Activated CD4-positive, alpha-beta memory T cell treated with anti-CD3 and anti-CD28 coated beads for 36 hours (primary cell): ENCODE data around the gene RAMACL. TPM values are rescaled to one million over a fixed set of nuclear protein-coding genes. Genes with fewer than 3 reads are reported as not detected.

Experiments used
- CTCF ChIA-PET: fragments of 350-600 bp; sonication (Branson Sonifier 250); formaldehyde crosslinking; loops from one replicate; lab custom pipeline; 2021; ENCODE audit warnings: antibody characterized with exemption, inconsistent platforms; lab: Charles Lee
- POLR2A ChIA-PET: fragments of 350-600 bp; sonication (Branson Sonifier 250); formaldehyde crosslinking; loops from one replicate; lab custom pipeline; 2021; ENCODE audit warnings: antibody characterized with exemption; lab: Charles Lee
- DNase-seq: peaks from one replicate; pipeline ENCODE4 v3.0.0-alpha.2; 2020
- H3K27ac Mint-ChIP-seq: one replicate; pipeline ENCODE4 v1.8.0; 2021; ENCODE audit warnings: mixed read lengths
- H3K27me3 Mint-ChIP-seq: one replicate; pipeline ENCODE4 v1.8.0; 2021; ENCODE audit warnings: mixed read lengths
- H3K36me3 Mint-ChIP-seq: one replicate; pipeline ENCODE4 v1.8.0; 2021; ENCODE audit warnings: mixed read lengths
- H3K4me1 Mint-ChIP-seq: one replicate; pipeline ENCODE4 v1.8.0; 2021; ENCODE audit warnings: low read depth, mixed read lengths
- H3K4me3 Mint-ChIP-seq: one replicate; pipeline ENCODE4 v1.8.0; 2021; ENCODE audit warnings: mild to moderate bottlenecking, mixed read lengths
- H3K9me3 Mint-ChIP-seq: one replicate; pipeline ENCODE4 v1.8.0; 2021; ENCODE audit warnings: mixed read lengths
- intact Hi-C: fragments of 100-400 bp; cut with micrococcal nuclease; formaldehyde crosslinking; loops from one replicate; pipeline ENCODE4 v1.15.1; 2023
- total RNA-seq, 2 experiments: library from RNA; stranded (reverse); gene quantifications; one replicate each; pipeline ENCODE4 v1.2.3, GENCODE V29; 2021

RAMACL gene
- total RNA-seq, 2 experiments from 2014 or later, result 0.29 to 0.31 TPM

DNA sequence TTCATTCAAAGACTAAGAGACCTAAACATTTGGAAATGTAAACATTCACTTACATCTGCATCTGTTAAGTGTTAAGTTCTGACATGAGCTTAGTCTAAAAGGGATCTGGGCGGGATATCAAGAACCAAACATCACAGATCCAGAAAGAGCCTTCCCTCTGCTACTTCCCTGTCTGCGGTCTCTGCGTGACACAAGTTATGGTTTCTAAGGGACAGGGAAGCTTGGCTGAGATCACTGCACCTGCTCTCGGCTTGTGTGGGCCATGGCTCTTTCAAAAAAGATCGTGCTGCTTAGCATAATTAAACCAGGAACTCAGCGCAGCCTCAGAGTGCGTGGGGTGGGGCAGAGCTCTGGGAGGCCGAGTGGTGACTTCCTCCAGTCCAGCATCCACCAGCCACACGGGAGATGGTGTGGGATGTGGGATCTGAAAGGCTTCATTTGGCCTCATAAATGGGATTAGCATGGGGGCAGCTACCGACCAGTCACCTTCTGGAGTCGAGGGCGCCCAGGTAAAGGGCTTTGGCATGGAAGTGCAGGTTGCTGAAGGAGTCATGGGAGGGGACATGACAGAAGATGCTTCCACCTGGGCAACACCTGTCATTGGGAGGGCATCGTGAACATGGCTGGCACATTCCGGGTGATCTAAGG is 16.7 kb upstream of the RAMACL start:
- Mint-ChIP-seq H3K4me3 (no peak overlapping the region), H3K27ac (no peak overlapping the region), H3K4me1 (no peaks in the 10 kb centered on the region), H3K36me3 (no peaks in the 10 kb centered on the region), H3K9me3 (no peaks in the 10 kb centered on the region), H3K27me3 (no peaks in the 10 kb centered on the region)
- no peak for DNase-seq
- intact Hi-C loops, result no loop called here
- CTCF ChIA-PET, result no interaction called here
- POLR2A ChIA-PET, result interaction anchor here (0.8 kb wide), 1 partner anchor 21 kb away, joined by 3 read pairs; no protein-coding TSS in a partner anchor

DNA sequence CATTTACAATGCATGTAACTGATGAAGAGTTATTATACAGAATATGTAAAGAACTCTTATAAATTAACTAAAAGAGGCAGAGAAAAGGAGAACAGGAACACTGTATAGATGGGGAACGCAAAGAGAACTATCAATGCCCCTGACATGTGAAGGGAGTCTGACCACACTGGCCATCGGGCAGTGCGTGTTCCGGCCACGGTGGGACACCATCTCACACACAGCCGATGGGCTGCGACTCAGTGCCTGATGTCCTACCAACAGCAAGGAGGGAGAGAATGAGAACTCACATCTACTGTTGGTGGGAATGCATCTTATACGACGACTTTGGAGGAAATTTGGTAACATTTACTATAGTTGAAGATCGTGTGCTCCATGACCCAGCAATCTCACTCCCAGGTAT is 15.5 kb upstream of the RAMACL start:
- Mint-ChIP-seq H3K4me3 (no peak overlapping the region), H3K4me1 (no peaks in the 10 kb centered on the region), H3K27ac (no peak overlapping the region), H3K36me3 (no peaks in the 10 kb centered on the region), H3K9me3 (no peaks in the 10 kb centered on the region), H3K27me3 (no peaks in the 10 kb centered on the region)
- ChIA-PET CTCF (no interaction called here), POLR2A (no interaction called here)
- DNase-seq, result no peak
- intact Hi-C loops, result no loop called here

DNA sequence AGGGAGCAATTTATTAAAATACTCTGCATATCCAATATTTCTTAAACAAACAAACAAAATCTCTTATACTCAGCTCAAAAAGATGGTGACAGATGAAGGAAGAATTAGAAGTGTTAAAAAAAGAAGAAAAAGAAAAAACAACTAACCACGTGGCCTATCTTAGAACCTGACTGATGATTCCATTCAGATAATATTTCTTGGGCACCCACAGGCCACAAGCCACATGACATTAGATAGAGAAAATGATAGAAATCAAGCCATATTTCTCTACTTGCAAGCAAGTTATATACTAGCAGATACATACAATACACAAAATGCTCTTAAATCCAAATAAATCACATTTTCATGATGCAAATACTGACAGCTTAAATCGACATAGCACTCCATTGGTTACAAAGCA is 14.5 kb upstream of the RAMACL start:
- Mint-ChIP-seq H3K27me3 (no peaks in the 10 kb centered on the region), H3K9me3 (no peaks in the 10 kb centered on the region), H3K4me3 (no peak overlapping the region), H3K36me3 (no peaks in the 10 kb centered on the region), H3K27ac (no peak overlapping the region), H3K4me1 (no peaks in the 10 kb centered on the region)
- ChIA-PET POLR2A (no interaction called here), CTCF (no interaction called here)
- no peak for DNase-seq
- intact Hi-C loops, result no loop called here

DNA sequence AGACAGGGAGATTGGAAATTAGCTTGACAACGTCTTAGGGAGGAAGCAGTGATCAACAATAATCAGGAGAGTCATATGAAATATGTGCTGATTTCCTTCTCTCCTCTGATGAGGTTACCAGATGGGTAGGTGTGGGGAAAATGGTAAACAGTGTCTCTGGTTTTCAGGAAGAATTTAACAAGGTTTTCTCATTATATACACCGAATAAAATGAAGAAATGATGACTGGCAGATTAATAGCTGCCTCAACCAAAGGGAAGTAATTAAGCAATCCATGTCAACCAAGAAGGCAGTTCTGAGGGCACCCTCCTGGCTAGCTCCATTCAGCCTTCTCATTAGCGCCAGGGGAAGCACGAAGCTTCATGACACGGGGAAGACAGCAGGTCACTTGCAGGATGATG is 12.7 kb upstream of the RAMACL start:
- DNase-seq, result no peak
- Mint-ChIP-seq H3K4me1 (no peaks in the 10 kb centered on the region), H3K4me3 (no peak overlapping the region), H3K27me3 (no peaks in the 10 kb centered on the region), H3K36me3 (no peaks in the 10 kb centered on the region), H3K9me3 (no peaks in the 10 kb centered on the region), H3K27ac (no peak overlapping the region)
- CTCF ChIA-PET, result interaction anchor here (0.8 kb wide), 1 partner anchor 319 kb away, joined by 3 read pairs; no protein-coding TSS in a partner anchor
- POLR2A ChIA-PET, result no interaction called here
- intact Hi-C loops, result no loop called here

DNA sequence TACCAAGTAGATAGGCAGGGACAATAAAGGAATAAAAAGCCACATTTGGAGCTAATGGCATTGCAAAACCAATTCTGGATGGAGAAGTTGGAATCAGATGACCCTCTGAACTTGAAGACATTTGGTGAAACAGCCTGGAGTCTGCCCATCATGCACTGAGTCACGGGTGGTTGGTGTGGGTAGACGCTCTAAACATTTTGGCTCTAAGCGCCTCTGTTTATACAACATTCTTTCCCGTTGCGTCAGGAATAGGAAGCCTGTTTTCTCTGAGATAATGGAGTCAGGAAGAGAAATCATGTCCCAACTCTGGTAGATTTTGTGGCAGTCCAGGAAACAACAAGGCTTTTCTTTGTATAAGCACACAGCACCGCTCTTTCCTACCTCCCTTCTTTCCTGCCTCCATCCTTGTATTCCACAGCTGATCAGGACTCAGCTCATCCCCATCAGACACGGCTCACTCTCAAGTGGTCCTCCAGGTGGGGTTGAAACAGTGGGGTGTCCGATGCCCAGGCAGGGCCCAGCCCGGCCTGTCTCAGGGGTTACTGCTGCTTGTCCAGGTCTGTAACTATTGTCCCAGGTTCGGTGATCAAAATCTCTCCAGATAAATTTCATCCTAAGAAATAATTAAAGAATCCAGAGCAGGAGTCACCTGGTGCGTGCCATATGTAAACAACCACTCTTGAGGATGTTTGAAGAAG is 12.1 kb upstream of the RAMACL start:
- ChIA-PET POLR2A (no interaction called here), CTCF (no interaction called here)
- no peak for DNase-seq
- Mint-ChIP-seq H3K9me3 (no peaks in the 10 kb centered on the region), H3K36me3 (no peaks in the 10 kb centered on the region), H3K27me3 (no peaks in the 10 kb centered on the region), H3K4me1 (no peaks in the 10 kb centered on the region), H3K4me3 (no peak overlapping the region), H3K27ac (no peak overlapping the region)
- intact Hi-C loops, result no loop called here

DNA sequence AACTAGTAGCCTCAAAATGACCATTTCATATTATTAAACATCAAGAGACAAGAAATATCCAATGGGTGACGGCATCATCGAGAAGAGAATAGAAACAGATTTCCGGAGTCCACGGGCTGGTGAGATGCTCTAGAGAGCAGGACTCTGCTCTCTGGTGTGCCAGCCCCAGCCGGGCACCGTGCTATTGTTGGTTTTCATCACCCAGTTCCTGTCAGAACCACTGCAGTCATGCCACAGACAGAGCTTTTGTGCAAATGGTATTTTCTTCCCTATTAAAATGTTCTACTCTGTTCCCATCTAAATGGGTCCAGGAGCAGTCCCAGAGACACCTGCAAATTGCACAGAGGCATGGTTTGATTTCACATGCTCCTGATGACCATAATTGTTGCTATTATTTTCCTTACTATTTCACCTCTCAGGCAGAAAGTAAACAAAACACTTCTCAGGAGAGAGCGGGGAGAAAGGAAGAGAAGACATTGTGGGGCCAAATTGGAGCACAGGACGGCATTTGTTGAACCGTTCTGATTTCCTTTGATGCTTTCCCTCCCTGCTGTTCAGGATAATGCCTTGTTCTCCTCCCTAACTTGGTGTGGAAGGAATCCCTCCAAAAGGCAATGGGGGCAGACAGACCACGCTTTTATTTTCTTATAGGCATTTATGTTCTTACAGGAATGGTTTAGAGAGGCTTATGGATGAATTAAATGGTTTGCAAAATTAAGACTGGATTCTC is 11.4 kb upstream of the RAMACL start:
- ChIA-PET POLR2A (no interaction called here), CTCF (no interaction called here)
- no peaks in the 10 kb centered on the region for H3K36me3 Mint-ChIP-seq
- no peaks in the 10 kb centered on the region for H3K4me1 Mint-ChIP-seq
- intact Hi-C loops, result no loop called here
- no peaks in the 10 kb centered on the region for H3K27me3 Mint-ChIP-seq
- no peak overlapping the region for H3K4me3 Mint-ChIP-seq
- H3K27ac Mint-ChIP-seq, result no peak overlapping the region
- no peaks in the 10 kb centered on the region for H3K9me3 Mint-ChIP-seq
- DNase-seq, result no peak

DNA sequence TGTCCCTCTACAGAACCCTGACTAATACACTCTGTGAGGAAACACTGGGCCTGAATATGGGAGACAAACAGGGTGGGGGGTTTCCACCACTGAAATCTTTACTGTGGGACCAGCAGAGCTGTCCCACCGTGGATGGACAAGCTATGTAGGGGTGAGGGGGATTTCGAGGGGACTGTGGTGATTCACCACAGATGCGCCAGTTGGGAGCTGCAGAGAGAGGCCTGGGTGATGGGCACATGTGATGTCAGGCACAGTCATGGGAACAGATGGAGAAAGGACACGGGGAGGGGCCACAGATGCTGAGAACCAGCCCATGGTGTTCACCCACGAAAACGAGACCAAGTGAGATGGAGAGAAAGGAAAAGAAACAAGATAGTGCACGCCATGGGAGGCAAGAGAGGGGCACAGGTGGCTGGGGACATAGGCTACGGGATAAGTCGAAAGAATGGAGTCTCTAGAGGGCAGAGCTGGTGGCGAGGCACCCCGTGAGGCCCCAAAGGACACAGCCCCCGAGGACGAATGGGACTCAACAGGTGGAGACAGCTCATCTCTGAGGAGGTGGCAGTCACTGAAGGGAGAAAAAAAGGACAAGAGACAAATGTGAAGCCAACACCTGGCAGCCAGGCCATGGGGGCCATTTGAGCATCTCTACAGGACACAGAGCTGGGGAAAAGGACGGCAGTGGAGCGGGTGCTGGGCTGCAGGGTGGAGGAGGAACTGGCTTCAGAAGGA is 10.5 kb upstream of the RAMACL start:
- no peak overlapping the region for H3K27ac Mint-ChIP-seq
- H3K27me3 Mint-ChIP-seq, result no peaks in the 10 kb centered on the region
- ChIA-PET POLR2A (no interaction called here), CTCF (no interaction called here)
- intact Hi-C loops, result no loop called here
- H3K4me3 Mint-ChIP-seq, result no peak overlapping the region
- no peaks in the 10 kb centered on the region for H3K4me1 Mint-ChIP-seq
- no peak for DNase-seq
- H3K9me3 Mint-ChIP-seq, result no peaks in the 10 kb centered on the region
- no peaks in the 10 kb centered on the region for H3K36me3 Mint-ChIP-seq

DNA sequence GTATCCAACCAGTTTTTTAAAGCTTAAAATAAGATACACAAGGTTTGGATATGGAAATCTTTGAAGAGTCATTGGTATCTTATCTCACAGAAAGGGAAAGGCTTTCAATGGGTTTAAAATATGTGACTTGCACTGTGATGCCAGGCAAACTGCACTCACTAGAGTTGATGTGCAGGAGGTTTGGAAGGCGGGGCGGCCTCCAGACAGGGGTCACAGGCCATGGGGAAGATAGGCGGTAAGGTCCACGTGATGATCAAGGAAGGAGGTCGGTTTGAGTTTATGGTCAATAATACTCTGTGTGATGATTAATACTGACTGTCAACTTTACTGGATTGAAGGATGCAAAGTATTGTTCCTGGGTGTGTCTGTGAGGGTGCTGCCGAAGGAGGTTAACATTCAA is 9.5 kb upstream of the RAMACL start:
- H3K27me3 Mint-ChIP-seq, result no peaks in the 10 kb centered on the region
- no peak overlapping the region for H3K27ac Mint-ChIP-seq
- H3K9me3 Mint-ChIP-seq, result no peaks in the 10 kb centered on the region
- H3K4me1 Mint-ChIP-seq, result no peaks in the 10 kb centered on the region
- H3K4me3 Mint-ChIP-seq, result no peak overlapping the region
- ChIA-PET CTCF (no interaction called here), POLR2A (no interaction called here)
- no peaks in the 10 kb centered on the region for H3K36me3 Mint-ChIP-seq
- no peak for DNase-seq
- intact Hi-C loops, result no loop called here

DNA sequence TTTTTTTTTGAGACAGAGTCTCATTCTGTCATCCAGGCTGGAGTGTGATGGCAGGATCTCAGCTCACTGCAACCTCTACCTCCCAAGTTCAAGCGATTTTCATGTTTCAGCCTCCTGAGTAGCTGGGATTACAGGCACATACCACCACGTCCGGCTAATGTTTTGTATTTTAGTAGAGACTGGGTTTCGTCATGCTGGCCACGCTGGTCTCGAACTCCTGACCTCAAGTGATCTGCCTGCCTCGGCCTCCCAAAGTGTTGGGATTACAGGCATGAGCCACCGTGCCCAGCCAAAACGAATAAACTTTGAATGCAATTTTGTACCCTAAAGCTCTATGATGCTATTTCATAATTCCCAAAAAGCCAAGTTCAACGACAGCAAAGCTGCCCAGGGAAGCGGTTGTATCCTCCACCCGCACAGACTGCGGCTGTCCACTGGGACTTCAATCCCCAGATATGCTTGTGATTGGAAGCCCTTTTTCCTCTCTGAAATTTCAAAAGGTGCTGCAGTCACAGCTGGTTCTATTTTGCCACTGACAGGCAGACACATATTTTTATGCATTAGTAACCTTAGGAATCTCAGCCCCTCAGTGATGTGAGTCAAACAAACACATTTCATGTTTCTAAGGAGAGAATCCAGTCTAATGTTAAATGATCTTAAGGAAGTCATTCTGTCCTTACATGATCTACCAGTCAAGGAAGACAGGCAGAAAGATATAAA is 8.7 kb upstream of the RAMACL start:
- intact Hi-C loops, result no loop called here
- POLR2A ChIA-PET, result no interaction called here
- no peak overlapping the region for H3K4me3 Mint-ChIP-seq
- H3K4me1 Mint-ChIP-seq, result no peaks in the 10 kb centered on the region
- no peak overlapping the region for H3K27ac Mint-ChIP-seq
- H3K9me3 Mint-ChIP-seq, result no peaks in the 10 kb centered on the region
- no peaks in the 10 kb centered on the region for H3K27me3 Mint-ChIP-seq
- DNase-seq, result no peak
- no peaks in the 10 kb centered on the region for H3K36me3 Mint-ChIP-seq
- CTCF ChIA-PET, result no interaction called here

DNA sequence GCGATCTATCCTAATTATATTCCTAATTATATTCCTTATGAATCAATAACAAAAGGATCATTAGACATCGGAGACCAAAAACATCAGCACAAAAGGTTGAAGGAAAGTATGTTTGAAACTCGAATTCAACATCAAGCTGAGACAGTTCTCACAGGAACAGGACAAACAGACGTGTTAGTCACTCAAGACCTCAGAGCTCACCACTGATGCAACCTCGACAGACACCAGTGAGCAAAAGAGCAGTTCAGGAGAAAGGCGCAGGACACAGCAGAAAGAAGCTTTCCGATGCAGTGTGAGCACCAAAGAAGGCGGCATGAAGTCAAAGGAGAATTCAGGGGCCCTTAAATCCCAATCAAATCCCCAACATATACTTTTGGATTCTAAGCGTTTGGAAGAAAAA is 6.3 kb upstream of the RAMACL start:
- Mint-ChIP-seq H3K4me1 (peaks cover 14% of the 10 kb centered on the region), H3K27ac (no peak overlapping the region), H3K4me3 (no peak overlapping the region), H3K27me3 (no peaks in the 10 kb centered on the region), H3K36me3 (no peaks in the 10 kb centered on the region), H3K9me3 (no peaks in the 10 kb centered on the region)
- CTCF ChIA-PET, result no interaction called here
- DNase-seq, result no peak
- POLR2A ChIA-PET, result no interaction called here
- intact Hi-C loops, result no loop called here

DNA sequence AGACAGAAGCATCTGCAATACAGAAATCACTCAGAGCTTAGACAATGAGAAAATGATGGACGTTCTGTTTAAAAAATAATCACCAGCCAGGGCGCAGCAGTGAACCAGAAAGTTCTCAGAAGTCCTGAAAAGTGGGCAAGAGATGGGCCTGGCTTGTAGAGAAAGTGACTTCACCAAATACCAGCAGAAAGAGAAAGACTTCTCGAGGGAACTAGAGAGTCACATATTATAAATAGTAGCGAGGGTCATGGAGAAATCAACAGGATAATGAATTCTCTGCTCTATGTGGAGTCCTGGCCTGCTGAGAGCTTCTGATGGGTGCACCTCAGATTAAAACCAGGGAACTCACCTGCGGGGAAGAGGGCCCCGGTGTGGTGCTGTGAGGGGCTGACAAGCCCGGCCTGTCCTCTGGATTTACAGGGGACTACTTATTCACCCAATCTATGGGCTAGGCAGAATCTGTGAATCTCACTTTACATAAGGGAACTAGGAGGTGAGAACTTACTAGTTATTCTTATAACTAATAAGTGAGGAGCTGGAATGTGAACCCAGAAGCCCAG is 5.6 kb upstream of the RAMACL start:
- POLR2A ChIA-PET, result no interaction called here
- peaks cover 14% of the 10 kb centered on the region for H3K4me1 Mint-ChIP-seq
- intact Hi-C loops, result no loop called here
- no peaks in the 10 kb centered on the region for H3K27me3 Mint-ChIP-seq
- no peak for DNase-seq
- no peaks in the 10 kb centered on the region for H3K36me3 Mint-ChIP-seq
- CTCF ChIA-PET, result no interaction called here
- H3K4me3 Mint-ChIP-seq, result no peak overlapping the region
- H3K27ac Mint-ChIP-seq, result no peak overlapping the region
- no peaks in the 10 kb centered on the region for H3K9me3 Mint-ChIP-seq
